Mesendoderm (in vitro differentiated cells): ENCODE data around the gene PLAGL1.

ENCODE experiments used
- DNase-seq: peaks from one replicate; pipeline ENCODE4 v3.0.0; 2013
- H2AK5ac ChIP-seq: 2 replicates; pipeline ENCODE4 v1.6.1; 2013; ENCODE audit warnings: low read length, inconsistent platforms
- H2BK120ac ChIP-seq: 2 replicates; pipeline ENCODE4 v1.6.1; 2013; ENCODE audit warnings: low read depth, mild to moderate bottlenecking, low read length, moderate library complexity, mixed read lengths
- H2BK15ac ChIP-seq: replicated peaks from 2 replicates; pipeline ENCODE4 v1.6.1; 2013; ENCODE audit warnings: low read depth, mild to moderate bottlenecking, moderate library complexity
- H2BK5ac ChIP-seq: 2 replicates; pipeline ENCODE4 v1.6.1; 2013; ENCODE audit warnings: low read length, inconsistent platforms
- H3K18ac ChIP-seq: 2 replicates; pipeline ENCODE4 v1.6.1; 2013; ENCODE audit warnings: mild to moderate bottlenecking, low read length, mixed read lengths
- H3K23ac ChIP-seq: one replicate; pipeline ENCODE4 v1.6.1; 2013; ENCODE audit warnings: low read length
- H3K27ac ChIP-seq: 2 replicates; pipeline ENCODE4 v1.5.1; 2013; ENCODE audit warnings: low read depth, mild to moderate bottlenecking, inconsistent platforms, low read length, moderate library complexity
- H3K27me3 ChIP-seq: 2 replicates; pipeline ENCODE4 v1.6.1; 2013; ENCODE audit warnings: low read length, control low read depth, mild to moderate bottlenecking, inconsistent platforms; ENCODE audit not compliant: insufficient read depth, poor library complexity
- H3K36me3 ChIP-seq: 2 replicates; pipeline ENCODE4 v1.6.1; 2013; ENCODE audit warnings: low read length, inconsistent platforms; ENCODE audit not compliant: control insufficient read depth, insufficient read depth
- H3K4ac ChIP-seq: one replicate; pipeline ENCODE4 v1.6.1; 2013; ENCODE audit warnings: low read depth, mild to moderate bottlenecking, low read length, moderate library complexity
- H3K4me1 ChIP-seq: 2 replicates; pipeline ENCODE4 v1.6.1; 2013; ENCODE audit warnings: low read depth, low read length, inconsistent platforms; ENCODE audit not compliant: control insufficient read depth
- H3K4me2 ChIP-seq: 2 replicates; pipeline ENCODE4 v1.6.1; 2013; ENCODE audit warnings: low read length
- H3K4me3 ChIP-seq: 2 replicates; pipeline ENCODE4 v1.5.1; 2013; ENCODE audit warnings: mild to moderate bottlenecking, low read length
- H3K56ac ChIP-seq: one replicate; pipeline ENCODE4 v1.6.1; 2013; ENCODE audit warnings: low read length
- H3K79me1 ChIP-seq: 2 replicates; pipeline ENCODE4 v1.6.1; 2013; ENCODE audit warnings: low read length, inconsistent platforms
- H3K79me2 ChIP-seq: 2 replicates; pipeline ENCODE4 v1.6.1; 2013; ENCODE audit warnings: mild to moderate bottlenecking, low read length; ENCODE audit not compliant: control insufficient read depth, insufficient read depth
- H3K9ac ChIP-seq: 2 replicates; pipeline ENCODE4 v1.6.1; 2013; ENCODE audit warnings: low read length, inconsistent platforms
- H4K5ac ChIP-seq: one replicate; pipeline ENCODE4 v1.6.1; 2013; ENCODE audit warnings: low read length
- H4K8ac ChIP-seq: one replicate; pipeline ENCODE4 v1.6.1; 2013; ENCODE audit warnings: low read depth, mild to moderate bottlenecking, control low read depth, low read length, moderate library complexity
- WGBS: extraction: QIAGEN DNeasy Blood & Tissue Kit; methylation state at CpG from one replicate; pipeline ENCODE4 v1.1.7; 2013; ENCODE audit warnings: low lambda C conversion rate, missing lambda C conversion rate; ENCODE audit not compliant: insufficient coverage; ENCODE audit errors: extremely low coverage; 5-methylcytosine and 5-hydroxymethylcytosine counted together

The PLAGL1 gene

GRCh38 chr6:143939364-143939763, 68.7 kb downstream of the PLAGL1 start:
- Histone ChIP-seq H2BK15ac (no peak overlapping the region), H2BK5ac (no peak overlapping the region), H3K4me1 (no peaks in the 10 kb centered on the region), H2BK120ac (no peak overlapping the region), H3K36me3 (no peaks in the 10 kb centered on the region), H3K23ac (no peak overlapping the region), H3K18ac (no peak overlapping the region), H3K4me3 (no peak overlapping the region), H3K9ac (no peak overlapping the region), H3K79me2 (no peaks in the 10 kb centered on the region), H3K27me3 (no peaks in the 10 kb centered on the region), H3K4me2 (no peak overlapping the region), H3K4ac (no peak overlapping the region), H3K56ac (no peak overlapping the region), H3K27ac (no peak overlapping the region), H3K79me1 (no peaks in the 10 kb centered on the region), H4K5ac (no peak overlapping the region), H2AK5ac (no peak overlapping the region), H4K8ac (no peak overlapping the region)
- WGBS = no CpG with 5 or more reads among the region's 4 CpGs
- no peak for DNase-seq

DNA sequence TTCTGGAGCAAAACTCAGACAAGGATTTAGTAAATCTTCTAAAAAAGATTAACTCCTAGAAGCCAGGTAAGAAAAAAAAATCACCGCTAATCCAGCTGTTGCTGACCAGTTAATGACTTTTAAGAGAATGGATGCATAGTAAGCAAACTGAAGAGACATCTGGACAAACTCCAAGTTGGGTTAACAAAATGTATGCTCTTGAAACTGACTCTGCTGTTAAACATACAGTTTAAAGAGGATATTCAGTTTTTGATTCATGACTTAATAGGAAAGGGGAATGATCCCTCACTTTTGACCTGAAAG, 70.4 kb downstream of the PLAGL1 start:
- Histone ChIP-seq H2AK5ac (no peak overlapping the region), H3K4me2 (no peak overlapping the region), H3K23ac (no peak overlapping the region), H3K4me3 (no peak overlapping the region), H2BK120ac (no peak overlapping the region), H2BK5ac (no peak overlapping the region), H3K56ac (no peak overlapping the region), H3K79me1 (no peaks in the 10 kb centered on the region), H3K4ac (no peak overlapping the region), H3K9ac (no peak overlapping the region), H4K5ac (no peak overlapping the region), H3K36me3 (no peaks in the 10 kb centered on the region), H3K27me3 (no peaks in the 10 kb centered on the region), H3K79me2 (no peaks in the 10 kb centered on the region), H2BK15ac (no peak overlapping the region), H3K4me1 (no peaks in the 10 kb centered on the region), H3K18ac (no peak overlapping the region), H3K27ac (no peak overlapping the region), H4K8ac (no peak overlapping the region)
- no CpG with 5 or more reads among the region's 1 CpG for WGBS
- no peak for DNase-seq

DNA sequence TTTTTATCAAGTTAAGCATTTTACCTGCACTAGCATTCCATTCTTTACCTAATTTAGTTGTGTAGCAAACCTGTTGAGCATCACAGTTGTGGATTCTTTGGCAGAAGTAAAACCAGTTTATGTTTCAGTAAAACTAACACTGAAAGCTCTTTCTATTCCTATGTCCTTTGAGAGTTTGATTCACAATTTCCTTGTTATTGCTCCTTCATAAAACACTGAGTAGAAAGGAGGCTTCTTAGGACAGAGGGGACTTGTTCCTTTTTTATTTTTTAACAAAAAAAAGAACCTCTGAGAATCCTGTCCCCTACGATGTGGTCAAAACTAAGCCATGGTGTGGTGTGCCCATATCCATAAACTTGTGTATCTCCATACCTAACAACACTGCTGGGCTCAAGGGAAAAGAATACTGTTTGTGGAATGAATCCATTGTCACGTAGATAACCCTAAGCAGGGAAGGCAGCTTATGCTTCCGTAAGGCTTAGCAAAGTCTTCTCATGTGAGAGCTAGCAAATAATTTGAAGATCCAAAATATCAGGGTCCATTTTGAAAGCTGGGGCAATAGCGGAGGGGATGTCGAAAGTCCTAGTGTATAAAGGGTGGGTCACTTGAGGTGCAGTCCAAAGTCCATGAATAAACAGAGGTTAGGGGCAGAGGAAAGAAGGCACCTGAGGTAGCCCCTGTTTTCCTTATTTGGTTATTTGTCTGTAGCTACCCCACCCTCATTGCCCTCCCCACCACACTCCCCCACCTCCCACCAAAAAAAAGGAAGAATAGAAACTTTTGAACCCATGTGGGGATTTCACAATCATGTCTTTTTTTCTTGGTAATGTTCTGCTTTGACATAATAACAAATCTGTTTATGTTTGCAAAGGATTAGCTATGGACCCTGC, 71.0 kb downstream of the PLAGL1 start:
- no peak for DNase-seq
- H3K27me3 ChIP-seq = no peaks in the 10 kb centered on the region
- no peak overlapping the region for H3K18ac ChIP-seq
- no peak overlapping the region for H3K9ac ChIP-seq
- no peak overlapping the region for H2BK120ac ChIP-seq
- H2BK15ac ChIP-seq = no peak overlapping the region
- no peak overlapping the region for H3K23ac ChIP-seq
- no peaks in the 10 kb centered on the region for H3K79me2 ChIP-seq
- H2BK5ac ChIP-seq = peak overlapping the region; percentile 62
- H3K4me1 ChIP-seq = no peaks in the 10 kb centered on the region
- peak overlapping the region; percentile 42 for H3K27ac ChIP-seq
- H3K79me1 ChIP-seq = no peaks in the 10 kb centered on the region
- H3K36me3 ChIP-seq = no peaks in the 10 kb centered on the region
- no CpG with 5 or more reads among the region's 5 CpGs for WGBS
- H3K4me2 ChIP-seq = no peak overlapping the region
- no peak overlapping the region for H3K4ac ChIP-seq
- no peak overlapping the region for H2AK5ac ChIP-seq
- no peak overlapping the region for H4K8ac ChIP-seq
- no peak overlapping the region for H4K5ac ChIP-seq
- no peak overlapping the region for H3K4me3 ChIP-seq
- H3K56ac ChIP-seq = peak overlapping the region; percentile 42

- Histone ChIP-seq H3K9ac (no peak overlapping the region), H3K27ac (peak overlapping the region; percentile 42), H4K5ac (no peak overlapping the region), H3K4ac (no peak overlapping the region), H3K27me3 (no peaks in the 10 kb centered on the region), H2BK120ac (no peak overlapping the region), H2BK15ac (no peak overlapping the region), H3K56ac (no peak overlapping the region), H3K4me3 (no peak overlapping the region), H3K79me2 (no peaks in the 10 kb centered on the region), H3K18ac (no peak overlapping the region), H3K4me2 (no peak overlapping the region), H3K4me1 (no peaks in the 10 kb centered on the region), H2AK5ac (no peak overlapping the region), H3K23ac (no peak overlapping the region), H4K8ac (no peak overlapping the region), H3K79me1 (no peaks in the 10 kb centered on the region), H3K36me3 (no peaks in the 10 kb centered on the region), H2BK5ac (peak overlapping the region; percentile 62)
- no CpG with 5 or more reads among the region's 3 CpGs for WGBS
- no peak for DNase-seq
Measured at GRCh38 chr6:143936347-143936746, 71.7 kb downstream of the PLAGL1 start.

GRCh38 chr6:143934867-143935266, 73.2 kb downstream of the PLAGL1 start:
- Histone ChIP-seq H2BK15ac (no peak overlapping the region), H3K23ac (no peak overlapping the region), H2BK5ac (no peak overlapping the region), H3K79me2 (no peaks in the 10 kb centered on the region), H3K9ac (no peak overlapping the region), H3K27ac (no peak overlapping the region), H3K79me1 (no peaks in the 10 kb centered on the region), H4K8ac (no peak overlapping the region), H3K4ac (no peak overlapping the region), H3K4me3 (no peak overlapping the region), H3K27me3 (no peaks in the 10 kb centered on the region), H3K4me2 (no peak overlapping the region), H3K36me3 (no peaks in the 10 kb centered on the region), H2AK5ac (no peak overlapping the region), H2BK120ac (no peak overlapping the region), H4K5ac (no peak overlapping the region), H3K56ac (no peak overlapping the region), H3K18ac (no peak overlapping the region), H3K4me1 (no peaks in the 10 kb centered on the region)
- WGBS = no CpG with 5 or more reads among the region's 4 CpGs
- no peak for DNase-seq

DNA sequence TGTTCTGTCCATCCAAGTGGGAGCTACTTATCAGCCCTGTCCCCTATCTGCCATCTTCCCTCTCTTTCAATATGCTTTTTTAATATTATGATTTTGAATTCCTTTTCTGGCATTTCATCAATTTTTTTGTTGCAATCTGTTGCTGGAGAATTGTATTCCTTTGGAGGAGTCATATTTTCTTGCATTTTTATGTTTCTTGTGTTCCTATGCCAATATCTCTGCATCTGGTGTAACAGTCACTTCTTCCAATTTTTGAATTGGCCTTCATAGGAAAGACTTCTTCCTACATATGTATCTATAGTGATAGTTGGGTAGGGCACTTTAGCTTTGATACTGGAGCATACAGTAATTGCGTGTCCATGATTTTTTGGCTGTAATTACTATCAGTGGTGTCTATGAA, 73.7 kb downstream of the PLAGL1 start:
- H4K5ac ChIP-seq = no peak overlapping the region
- no peak overlapping the region for H3K4ac ChIP-seq
- DNase-seq = no peak
- no peaks in the 10 kb centered on the region for H3K79me1 ChIP-seq
- H3K18ac ChIP-seq = no peak overlapping the region
- no peaks in the 10 kb centered on the region for H3K36me3 ChIP-seq
- no peak overlapping the region for H2BK120ac ChIP-seq
- H3K9ac ChIP-seq = no peak overlapping the region
- no peak overlapping the region for H2BK15ac ChIP-seq
- no peak overlapping the region for H3K4me3 ChIP-seq
- no peak overlapping the region for H3K56ac ChIP-seq
- H3K4me1 ChIP-seq = no peaks in the 10 kb centered on the region
- no peaks in the 10 kb centered on the region for H3K79me2 ChIP-seq
- H3K27ac ChIP-seq = no peak overlapping the region
- H3K27me3 ChIP-seq = no peaks in the 10 kb centered on the region
- no CpG with 5 or more reads among the region's 1 CpG for WGBS
- H2BK5ac ChIP-seq = no peak overlapping the region
- H2AK5ac ChIP-seq = no peak overlapping the region
- no peak overlapping the region for H3K23ac ChIP-seq
- no peak overlapping the region for H3K4me2 ChIP-seq
- no peak overlapping the region for H4K8ac ChIP-seq
